Upper lobe of left lung (tissue), 6 donors: ENCODE measurements around the gene MAGI3. TPM values are rescaled to one million over a fixed set of nuclear protein-coding genes. Genes with fewer than 3 reads are reported as not detected.
"Not testable (repeated sequence)": the region's sequence is repeated elsewhere in the genome, so short reads cannot be mapped to it uniquely, and the experiment has no call there.

Experiments
- ATAC-seq, 2 donors: fragments of 200-7000 bp; cut with Tn5 transposase; one replicate each; pipeline ENCODE4 v1.9.1; 2022; ENCODE audit warnings: mild to moderate bottlenecking in 2 of 2, moderate library complexity in 2 of 2; ENCODE audit not compliant: low FRiP score in 2 of 2
- DNase-seq, 2 donors: peaks; one replicate each; pipeline ENCODE4 v3.0.0-alpha.2; 2019 to 2020
- H3K27ac ChIP-seq, 4 donors: fragments of 200-600 bp; sonication (generic); one replicate each; pipeline ENCODE4 v1.5.1; 2016 to 2019
- H3K27me3 ChIP-seq, 4 donors: fragments of 200-600 bp; sonication (generic); one replicate each; pipeline ENCODE4 v1.5.1; 2017 to 2019
- H3K36me3 ChIP-seq, 4 donors: fragments of 200-600 bp; sonication (generic); one replicate each; pipeline ENCODE4 v1.5.1; 2016 to 2019
- H3K4me1 ChIP-seq, 4 donors: fragments of 200-600 bp; sonication (generic); one replicate each; pipeline ENCODE4 v1.5.1; 2018 to 2019
- H3K4me3 ChIP-seq, 4 donors: fragments of 200-600 bp; sonication (generic); one replicate each; pipeline ENCODE4 v1.5.1; 2017 to 2019; ENCODE audit warnings: mild to moderate bottlenecking in 2 of 4, moderate library complexity in 1 of 4
- H3K9me3 ChIP-seq, 4 donors: fragments of 200-600 bp; sonication (generic); one replicate each; pipeline ENCODE4 v1.5.1; 2018 to 2019
- CTCF ChIP-seq, 6 experiments: fragments of 450-650 bp in 4 of 6; fragments of 200-600 bp in 2 of 6; sonication (generic) in 2 of 6; IDR thresholded peaks; one replicate each; pipeline ENCODE4 v1.5.1; 2016 to 2019; ENCODE audit warnings: antibody characterized with exemption in 6 of 6
- EP300 ChIP-seq, 4 donors: sonication (generic); formaldehyde crosslinking; IDR thresholded peaks; one replicate each; pipeline ENCODE4 v1.5.1; 2017; ENCODE audit warnings: antibody characterized with exemption in 4 of 4, control low read depth in 2 of 4
- POLR2A ChIP-seq, 4 donors: fragments of 450-650 bp; IDR thresholded peaks; one replicate each; pipeline ENCODE4 v1.5.1; 2016 to 2017; ENCODE audit warnings: antibody characterized with exemption in 4 of 4, mild to moderate bottlenecking in 2 of 4
- POLR2AphosphoS5 ChIP-seq, 2 donors: sonication (generic); formaldehyde crosslinking; IDR thresholded peaks; one replicate each; pipeline ENCODE4 v1.5.1; 2017; ENCODE audit warnings: antibody characterized with exemption in 2 of 2
- WGBS, 2 donors: methylation state at CpG; one replicate each; pipeline ENCODE4 v1.1.5; 2017 to 2018; 5-methylcytosine and 5-hydroxymethylcytosine counted together
- total RNA-seq, 6 donors: library from RNA; depleted of rRNA in 4 of 6; stranded (reverse); fragments of >200 nt in 4 of 6; gene quantifications; one replicate each; pipeline versions ENCODE4 v1.1.0 to v1.2.1, GENCODE V29; 2016 to 2021
- donor health status: DM: no; HTN: no; CAD: no; lungs with moderate emphysema.
- donor health status: DM: no; HTN: yes; CAD: no; lungs with severe emphysema.

MAGI3 gene
- total RNA-seq, 6 donors from 2014 or later: 43.3 to 181 (median 89.8) TPM

GRCh38 chr1:113582084-113582483, 191.8 kb downstream of the MAGI3 start:
- no peaks in the 10 kb centered on the region for H3K4me1 ChIP-seq
- no peaks in the 10 kb centered on the region for H3K27me3 ChIP-seq
- no peak for TF ChIP-seq POLR2A (IDR thresholded peaks at IDR 0.05)
- no peak for TF ChIP-seq EP300 (IDR thresholded peaks at IDR 0.05)
- no peak for TF ChIP-seq POLR2AphosphoS5 (IDR thresholded peaks at IDR 0.05)
- peaks cover 0 to 8% (median 0%) of the 10 kb centered on the region in 4 donors for H3K36me3 ChIP-seq
- DNase-seq (no peak), ATAC-seq (no peak)
- WGBS, 2 donors: 88 to 96% methylated on average over 1 of the region's 1 CpG
- H3K4me3 ChIP-seq: no peak overlapping the region
- H3K9me3 ChIP-seq: no peaks in the 10 kb centered on the region
- H3K27ac ChIP-seq: no peak overlapping the region

- Histone ChIP-seq H3K4me1 (no peaks in the 10 kb centered on the region), H3K27ac (no peak overlapping the region), H3K27me3 (no peaks in the 10 kb centered on the region), H3K9me3 (no peaks in the 10 kb centered on the region), H3K36me3 (peaks cover 0 to 8% (median 0%) of the 10 kb centered on the region in 4 donors), H3K4me3 (no peak overlapping the region)
- 76 to 97% methylated on average over 5 of the region's 5 CpGs for WGBS, 2 donors
- ATAC-seq (no peak), DNase-seq (no peak)
- no peak for TF ChIP-seq CTCF (IDR thresholded peaks at IDR 0.05)
- TF ChIP-seq POLR2AphosphoS5 (IDR thresholded peaks at IDR 0.05): no peak
- no peak for TF ChIP-seq POLR2A (IDR thresholded peaks at IDR 0.05)
- TF ChIP-seq EP300 (IDR thresholded peaks at IDR 0.05): no peak
Observed at GRCh38 chr1:113587475-113587874, 197.2 kb downstream of the MAGI3 start.

- DNase-seq: no peak
- Histone ChIP-seq H3K9me3 (peaks cover 0 to 4% (median 3%) of the 10 kb centered on the region in 4 donors), H3K36me3 (peaks cover 0 to 32% (median 5%) of the 10 kb centered on the region in 4 donors), H3K27ac (no peak overlapping the region), H3K27me3 (no peaks in the 10 kb centered on the region), H3K4me3 (no peak overlapping the region), H3K4me1 (no peaks in the 10 kb centered on the region)
- WGBS, 2 donors: 0 to 97% methylated on average over 1 of the region's 1 CpG
- TF ChIP-seq CTCF (IDR thresholded peaks at IDR 0.05): no peak
- TF ChIP-seq POLR2A (IDR thresholded peaks at IDR 0.05): no peak
- TF ChIP-seq EP300 (IDR thresholded peaks at IDR 0.05): no peak
- ATAC-seq: no peak
Observed at GRCh38 chr1:113592230-113592629, 201.9 kb downstream of the MAGI3 start.

GRCh38 chr1:113593550-113594297, 203.4 kb downstream of the MAGI3 start:
- H3K4me1 ChIP-seq: no peaks in the 10 kb centered on the region
- no peak overlapping the region for H3K4me3 ChIP-seq
- ATAC-seq (no peak), DNase-seq (no peak)
- peaks cover 4 to 9% (median 5%) of the 10 kb centered on the region in 4 donors for H3K9me3 ChIP-seq
- 93 to 94% methylated on average over 4 of the region's 4 CpGs for WGBS, 2 donors
- no peak overlapping the region for H3K27ac ChIP-seq
- H3K27me3 ChIP-seq: no peaks in the 10 kb centered on the region
- H3K36me3 ChIP-seq: peaks cover 4 to 38% (median 7%) of the 10 kb centered on the region in 4 donors
- TF ChIP-seq CTCF (IDR thresholded peaks at IDR 0.05) (no peak), POLR2AphosphoS5 (IDR thresholded peaks at IDR 0.05) (no peak), EP300 (IDR thresholded peaks at IDR 0.05) (no peak), POLR2A (IDR thresholded peaks at IDR 0.05) (no peak)

GRCh38 chr1:113604466-113604865, 214.2 kb downstream of the MAGI3 start:
- not testable (repeated sequence) for H3K9me3 ChIP-seq, H3K4me1 ChIP-seq, H3K27me3 ChIP-seq, H3K36me3 ChIP-seq, H3K4me3 ChIP-seq, DNase-seq, ATAC-seq, H3K27ac ChIP-seq
- WGBS, 2 donors: 99 to 100% methylated on average over 5 of the region's 5 CpGs

GRCh38 chr1:113605146-113605545, 214.8 kb downstream of the MAGI3 start:
- no peak overlapping the region for H3K4me3 ChIP-seq
- H3K4me1 ChIP-seq: no peaks in the 10 kb centered on the region
- no peak overlapping the region for H3K27ac ChIP-seq
- H3K9me3 ChIP-seq: no peaks in the 10 kb centered on the region
- no peak for DNase-seq
- no peak for TF ChIP-seq POLR2AphosphoS5 (IDR thresholded peaks at IDR 0.05)
- no peak for TF ChIP-seq EP300 (IDR thresholded peaks at IDR 0.05)
- TF ChIP-seq CTCF (IDR thresholded peaks at IDR 0.05): no peak
- TF ChIP-seq POLR2A (IDR thresholded peaks at IDR 0.05): no peak
- peaks cover 0 to 7% (median 0%) of the 10 kb centered on the region in 4 donors for H3K36me3 ChIP-seq
- ATAC-seq: no peak
- no peaks in the 10 kb centered on the region for H3K27me3 ChIP-seq
